Gastrocnemius medialis (tissue), 4 donors: ENCODE data around the gene ATP10B.

Experiments used
- CTCF ChIP-seq, 5 experiments: fragments of 450-650 bp in 3 of 5; fragments of 200-600 bp in 2 of 5; sonication (generic) in 2 of 5; IDR thresholded peaks in 4 of 5; conservative IDR thresholded peaks in 1 of 5; 1 replicate in 4 of 5; 2 replicates in 1 of 5; pipeline ENCODE4 v1.5.1; 2016 to 2019; ENCODE audit warnings: antibody characterized with exemption in 5 of 5, mild to moderate bottlenecking in 3 of 5, moderate library complexity in 3 of 5
- POLR2A ChIP-seq, 2 donors: fragments of 450-650 bp; IDR thresholded peaks; one replicate each; pipeline ENCODE4 v1.6.1; 2017; ENCODE audit warnings: antibody characterized with exemption in 2 of 2, mild to moderate bottlenecking in 2 of 2, moderate library complexity in 2 of 2

- TF ChIP-seq CTCF (IDR thresholded peaks at IDR 0.05 in 4 of 5, conservative IDR thresholded peaks at IDR 0.05 in 1 of 5) (no peak), POLR2A (IDR thresholded peaks at IDR 0.05) (no peak)
Observed at GRCh38 chr5:160774666-160775315, 77.2 kb downstream of the ATP10B start.
